Stimulated activated CD8-positive, alpha-beta memory T cell treated with anti-CD3 and anti-CD28 coated beads, Interleukin-7, amount 100 ng/mL, for 24 hours (primary cell): ENCODE data around the gene FHOD3.
"Not testable (repeated sequence)": the region's sequence is repeated elsewhere in the genome, so short reads cannot be mapped to it uniquely, and the experiment has no call there.

Source experiments
- DNase-seq: peaks from one replicate; pipeline ENCODE4 v3.0.0-alpha.2; 2020; ENCODE audit warnings: low read depth

The FHOD3 gene

DNA sequence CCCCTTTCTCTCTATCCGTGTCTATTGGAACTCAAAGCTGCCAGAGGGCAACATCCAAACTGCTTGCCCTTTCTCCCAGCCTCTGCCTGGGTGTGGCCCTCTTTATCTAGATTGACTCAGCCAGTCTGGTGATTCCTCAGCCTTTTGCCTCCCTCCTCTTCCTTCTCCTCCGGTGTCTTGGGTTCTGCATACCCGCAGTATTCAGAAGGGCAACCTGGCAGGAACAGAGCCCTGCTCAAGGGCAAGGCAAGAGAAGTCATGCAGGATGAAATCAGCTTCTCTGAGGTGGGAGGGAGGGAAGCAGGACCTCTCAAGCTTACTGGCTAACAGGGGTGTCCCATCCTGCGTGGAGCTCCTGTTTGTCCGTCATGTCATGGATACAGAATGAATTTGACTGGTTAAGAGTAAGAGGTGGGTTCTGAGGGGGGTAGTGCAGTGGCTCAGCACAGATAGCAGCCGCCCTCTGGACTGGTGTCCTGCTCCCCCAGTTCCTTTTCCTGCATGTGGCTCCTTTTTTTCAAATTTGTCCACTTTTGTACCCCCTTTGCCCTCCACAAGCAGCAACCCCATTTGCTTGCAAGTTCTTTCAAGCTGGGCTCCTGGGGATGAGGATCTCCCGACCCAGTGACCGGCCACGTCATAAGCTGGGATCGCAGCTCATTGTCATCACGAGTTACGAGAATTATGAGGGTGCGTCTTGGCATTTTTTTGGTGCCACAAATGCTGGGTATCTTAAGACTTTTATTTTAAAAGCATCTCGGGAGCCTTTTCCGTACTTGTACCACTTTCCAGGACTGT, 154.1 kb downstream of the FHOD3 start:
- no peak for DNase-seq

DNA sequence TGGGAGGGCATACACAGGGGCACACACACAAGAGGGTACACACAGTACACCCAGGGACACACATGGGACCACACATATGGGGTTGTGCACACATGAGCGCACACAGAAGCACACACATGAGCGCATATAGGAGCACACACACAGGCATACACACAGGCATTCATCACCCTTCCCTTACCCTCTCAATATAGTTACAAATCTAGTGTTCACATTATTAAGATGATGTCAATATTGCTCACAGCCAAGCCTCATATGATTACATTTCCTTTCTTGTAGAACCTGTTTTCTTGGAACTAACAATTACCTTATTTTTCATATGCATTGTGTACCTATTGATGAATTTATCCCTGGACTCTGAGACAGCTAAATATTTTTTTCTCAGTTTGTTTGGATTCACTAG, 156.7 kb downstream of the FHOD3 start:
- no peak for DNase-seq

DNA sequence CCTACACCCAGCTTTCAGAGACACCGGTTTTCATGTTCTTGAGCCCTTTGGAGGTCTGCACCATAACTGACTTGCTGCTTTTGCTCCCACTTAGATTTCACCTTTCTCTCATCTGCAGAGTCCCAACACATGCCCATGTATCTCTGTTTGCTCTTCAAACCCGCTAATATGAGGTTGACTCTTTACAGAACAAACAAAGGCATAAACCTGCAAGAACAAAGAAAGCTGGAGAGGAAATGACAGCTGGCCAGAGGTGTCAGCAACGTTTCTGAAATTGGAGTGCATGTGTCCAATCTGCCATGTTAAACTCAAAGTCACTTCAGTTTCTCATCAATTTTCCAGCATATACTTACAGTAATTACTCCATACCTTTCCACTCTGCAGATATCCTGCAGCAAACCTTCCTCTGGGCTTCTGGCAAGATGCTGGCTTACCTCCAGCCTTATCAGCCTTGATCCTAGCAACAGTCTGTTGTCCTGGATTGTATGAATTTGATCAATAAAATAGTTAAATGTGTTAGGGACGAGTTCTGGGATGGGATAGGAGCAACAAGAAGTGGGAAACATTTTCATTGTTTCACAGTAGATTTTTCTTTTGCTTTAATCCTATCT, 157.4 kb downstream of the FHOD3 start:
- DNase-seq: no peak

- no peak for DNase-seq
Measured at GRCh38 chr18:36455931-36456330, 158.4 kb downstream of the FHOD3 start.

- DNase-seq: no peak
Measured at GRCh38 chr18:36456622-36457021, 159.1 kb downstream of the FHOD3 start.

DNA sequence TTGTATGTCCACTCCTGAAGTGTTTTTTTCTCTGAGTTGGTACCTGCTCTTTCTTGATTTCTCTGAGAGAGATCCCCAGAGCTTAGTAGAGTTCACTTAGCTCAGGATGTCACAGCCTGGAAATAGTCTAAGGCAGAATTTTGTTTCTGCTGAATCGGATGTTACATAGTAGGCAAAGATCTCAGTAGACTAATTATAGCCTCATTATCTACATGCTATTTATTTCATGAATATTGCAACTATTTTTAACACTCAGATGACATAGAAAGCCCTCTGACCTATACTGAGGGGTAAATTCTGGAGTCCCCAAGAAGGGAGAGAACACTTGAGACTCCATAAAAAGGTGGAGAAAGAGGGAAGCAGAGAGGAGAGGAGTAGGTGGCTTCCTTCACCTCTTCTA, 160.2 kb downstream of the FHOD3 start:
- DNase-seq: no peak

DNA sequence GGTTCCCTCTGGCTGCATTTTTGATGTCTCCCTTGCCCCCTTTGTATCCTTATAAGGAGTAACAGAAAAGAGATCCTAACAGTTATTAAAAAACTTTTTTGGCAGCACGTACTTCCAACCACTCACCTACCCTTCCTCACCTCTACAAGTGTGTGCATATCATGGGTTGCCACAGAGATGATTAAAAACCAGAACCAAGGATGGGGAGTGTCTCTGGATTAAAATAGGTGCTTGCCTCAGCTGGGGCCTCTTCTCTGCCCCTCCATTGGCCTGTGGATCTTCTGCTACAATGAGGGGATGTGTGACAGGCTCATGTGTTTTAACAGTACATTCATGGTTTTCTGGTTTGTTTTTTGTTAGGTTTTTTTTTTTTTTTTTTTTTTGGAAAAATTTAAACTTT, 160.8 kb downstream of the FHOD3 start:
- no peak for DNase-seq

DNA sequence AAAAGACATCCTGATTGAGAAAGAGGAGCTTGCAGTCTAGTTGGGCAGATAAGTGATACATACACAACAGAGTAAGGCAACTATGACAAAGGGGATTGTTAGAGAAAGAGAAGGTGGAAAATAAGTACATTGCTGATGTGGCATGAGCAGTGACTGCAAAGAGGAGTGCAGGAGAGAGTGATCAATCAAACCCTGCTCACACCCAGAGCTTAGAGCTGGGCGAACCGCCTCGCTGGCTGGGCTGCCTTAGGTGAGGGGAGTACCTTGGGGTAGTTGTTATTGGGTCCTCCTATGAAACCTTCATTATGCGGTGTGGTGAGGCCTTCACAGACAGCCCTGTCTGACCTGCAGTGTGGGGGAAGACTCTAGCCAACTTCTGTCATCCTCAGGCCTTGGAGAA, 161.7 kb downstream of the FHOD3 start:
- no peak for DNase-seq

DNA sequence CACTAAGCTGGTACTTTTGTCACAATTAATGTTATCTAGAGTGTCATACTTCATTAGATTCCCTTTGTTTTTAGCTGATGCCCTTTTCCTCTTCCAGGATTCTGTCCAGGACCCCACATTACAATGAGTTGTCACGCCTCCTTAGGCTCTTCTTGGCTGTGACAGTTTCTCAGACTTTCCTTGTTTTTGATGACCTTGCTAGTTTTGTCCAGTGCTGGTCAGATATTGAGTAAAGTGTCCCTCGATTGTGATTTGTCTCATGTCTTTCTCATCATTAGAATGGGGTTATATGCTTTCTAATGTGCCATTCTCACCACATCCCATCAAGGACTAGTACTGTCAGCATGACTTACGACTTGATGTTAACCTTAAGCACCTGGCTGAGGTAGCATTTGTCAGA, 162.3 kb downstream of the FHOD3 start:
- no peak for DNase-seq

GRCh38 chr18:36460324-36460850, 162.9 kb downstream of the FHOD3 start:
- no peak for DNase-seq

DNA sequence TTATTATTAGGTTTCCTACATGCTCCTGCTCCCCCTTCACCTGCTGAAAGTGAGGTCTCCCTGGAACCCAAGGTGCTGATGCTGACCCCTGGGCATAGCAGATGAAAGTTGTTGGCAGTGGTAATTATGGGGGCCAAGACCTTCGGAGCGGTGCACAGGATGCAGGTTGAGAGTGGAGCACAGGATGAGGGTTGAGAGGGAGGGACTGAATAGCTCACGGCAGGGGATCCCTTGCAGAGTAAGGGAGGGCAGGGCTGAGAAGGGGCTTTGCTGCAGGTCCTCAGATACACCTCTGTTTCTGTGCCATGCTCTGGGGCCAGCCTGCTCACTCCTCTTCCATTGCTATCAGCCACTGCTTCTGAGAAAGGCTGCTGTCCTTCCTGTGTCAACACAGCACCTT, 163.3 kb downstream of the FHOD3 start:
- DNase-seq: no peak

GRCh38 chr18:36461551-36461987, 164.1 kb downstream of the FHOD3 start:
- DNase-seq: no peak

DNA sequence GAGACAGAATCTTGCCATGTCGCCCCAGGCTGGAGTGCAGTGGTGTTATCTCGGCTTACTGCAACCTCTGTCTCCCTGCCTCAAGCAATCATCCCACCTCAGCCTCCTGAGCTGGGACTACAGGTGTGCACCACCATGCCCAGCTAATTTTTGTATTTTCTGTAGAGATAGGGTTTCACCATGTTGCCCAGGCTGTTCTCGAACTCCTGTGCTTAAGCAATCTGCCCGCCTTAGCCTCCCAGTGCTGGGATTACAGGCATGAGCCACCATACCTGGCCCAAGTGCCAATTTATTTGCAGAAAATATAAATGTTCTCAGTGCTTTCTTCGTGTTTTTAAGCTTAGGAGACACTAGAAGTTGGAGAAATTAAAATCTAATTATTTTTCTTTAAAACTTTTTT, 166.0 kb downstream of the FHOD3 start:
- DNase-seq: not testable (repeated sequence)

GRCh38 chr18:36464126-36464651, 166.7 kb downstream of the FHOD3 start:
- no peak for DNase-seq

- no peak for DNase-seq
Measured at GRCh38 chr18:36465276-36465675, 167.8 kb downstream of the FHOD3 start.

- DNase-seq: no peak
Measured at GRCh38 chr18:36465970-36466369, 168.5 kb downstream of the FHOD3 start.

- DNase-seq: no peak
Measured at GRCh38 chr18:36467614-36468013, 170.1 kb downstream of the FHOD3 start.

GRCh38 chr18:36468161-36468560, 170.6 kb downstream of the FHOD3 start:
- DNase-seq: no peak

DNA sequence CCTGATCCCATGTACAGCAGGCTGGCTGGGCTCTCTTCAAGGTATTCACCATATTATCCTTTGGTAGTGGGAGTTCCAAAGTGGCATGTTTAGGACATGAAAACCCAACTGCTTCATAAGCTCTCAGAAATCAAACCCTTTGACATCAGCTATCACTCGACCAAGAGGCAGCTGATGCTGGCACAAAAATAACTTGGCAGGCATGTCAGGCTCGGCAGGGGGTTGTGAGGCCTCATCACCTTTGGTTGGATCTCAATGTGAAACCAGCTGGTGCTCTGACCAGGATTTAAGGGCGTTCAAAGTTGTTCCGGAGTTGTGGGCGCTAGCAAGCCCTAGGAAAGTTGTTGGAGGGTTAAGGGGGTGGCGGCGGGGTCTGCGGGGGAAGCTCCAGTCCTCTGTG, 171.9 kb downstream of the FHOD3 start:
- DNase-seq: no peak

- no peak for DNase-seq
Measured at GRCh38 chr18:36470896-36471295, 173.4 kb downstream of the FHOD3 start.

DNA sequence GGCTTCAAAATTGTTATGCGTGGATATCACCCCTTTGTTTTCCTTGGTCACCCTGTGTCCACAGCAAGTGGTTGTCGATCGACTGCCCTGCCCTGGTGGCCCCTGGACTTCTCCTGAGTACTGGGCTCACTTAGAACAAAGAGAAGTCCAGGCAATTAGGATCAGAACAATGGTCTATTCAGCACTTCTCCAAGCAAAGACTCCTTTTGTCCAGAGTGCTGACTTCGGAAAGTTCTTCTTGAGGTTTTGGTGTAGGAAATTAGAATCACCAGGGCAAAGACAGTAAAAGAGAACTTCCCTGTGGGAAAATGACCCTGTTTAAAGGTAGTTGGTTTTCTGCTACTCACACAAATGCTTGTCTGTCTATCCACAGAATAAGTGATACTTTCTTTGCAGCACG, 173.9 kb downstream of the FHOD3 start:
- no peak for DNase-seq

DNA sequence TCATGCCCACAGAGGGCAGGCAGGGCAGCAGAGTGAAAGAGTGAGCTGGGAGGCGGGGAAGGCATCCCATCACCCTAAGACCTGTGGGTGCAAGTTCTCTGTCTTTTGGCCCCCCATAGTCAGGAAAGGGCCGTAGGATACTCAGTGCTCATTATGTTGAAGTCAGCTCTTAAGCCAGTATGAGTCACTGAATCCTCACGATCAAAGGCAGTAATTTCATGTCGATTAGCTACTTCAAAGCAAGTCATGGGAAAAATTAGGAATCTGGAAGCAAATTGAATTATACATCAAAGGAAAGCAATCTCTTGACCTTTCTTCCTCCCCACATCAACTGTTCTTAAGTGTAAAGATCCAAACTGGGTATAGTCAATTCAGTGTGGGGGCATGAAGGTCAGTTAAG, 178.9 kb downstream of the FHOD3 start:
- DNase-seq: no peak

DNA sequence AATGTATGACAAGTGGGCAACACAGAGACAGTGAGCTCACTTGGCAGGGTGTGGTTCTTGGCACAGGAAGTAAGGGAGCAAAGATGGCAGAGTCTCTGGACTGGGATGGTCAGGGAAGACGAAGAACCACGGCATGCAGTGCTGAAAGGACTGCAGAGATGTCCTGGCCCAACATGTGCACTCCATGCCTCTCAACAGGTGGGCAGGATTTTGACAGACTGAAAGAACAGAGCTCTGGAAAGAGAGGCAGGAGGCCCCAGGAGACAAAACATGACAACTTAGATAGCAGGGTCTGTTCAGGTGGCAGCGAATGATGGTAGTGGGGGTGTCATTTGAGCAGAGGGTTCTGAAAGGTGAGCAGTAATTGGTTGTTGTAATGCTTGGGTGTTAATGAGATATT, 180.3 kb downstream of the FHOD3 start:
- DNase-seq: no peak
